Urothelium cell line (cell line): ENCODE data around the gene CRYGN.

Experiments
- DNase-seq: peaks from one replicate; pipeline ENCODE4 v3.0.0; 2011; ENCODE audit warnings: low spot score, mixed read lengths
- FAIRE-seq: peaks from 2 replicates; lab custom pipeline; 2011; peaks lifted over from hg19 to GRCh38; lab: Jason Lieb, UNC

CRYGN gene

GRCh38 chr7:151460474-151460855 lies 20.5 kb upstream of the CRYGN start:
- no peak for FAIRE-seq
- no peak for DNase-seq

- DNase-seq (peak; percentile 35), FAIRE-seq (no peak)
These were observed 20.0 kb upstream of the CRYGN start for GRCh38 chr7:151459726-151460473.

GRCh38 chr7:151457534-151457933 lies 17.6 kb upstream of the CRYGN start:
- DNase-seq = no peak
- FAIRE-seq = no peak

- FAIRE-seq (no peak), DNase-seq (no peak)
These were observed 16.8 kb upstream of the CRYGN start for GRCh38 chr7:151456782-151457181.

- no peak for DNase-seq
- FAIRE-seq = no peak
These were observed 16.3 kb upstream of the CRYGN start for GRCh38 chr7:151456276-151456675.

- DNase-seq (no peak), FAIRE-seq (no peak)
These were observed 15.7 kb upstream of the CRYGN start for GRCh38 chr7:151455690-151456089.

- FAIRE-seq (no peak), DNase-seq (no peak)
These were observed 15.1 kb upstream of the CRYGN start for GRCh38 chr7:151454932-151455530.

GRCh38 chr7:151454305-151454704 lies 14.4 kb upstream of the CRYGN start:
- DNase-seq = no peak
- FAIRE-seq = no peak

GRCh38 chr7:151453326-151453791 lies 13.4 kb upstream of the CRYGN start:
- DNase-seq = no peak
- no peak for FAIRE-seq

- DNase-seq (no peak), FAIRE-seq (no peak)
These were observed 12.9 kb upstream of the CRYGN start for GRCh38 chr7:151452680-151453325.

- no peak for FAIRE-seq
- no peak for DNase-seq
These were observed 12.0 kb upstream of the CRYGN start for GRCh38 chr7:151451626-151452571.

- DNase-seq (no peak), FAIRE-seq (no peak)
These were observed 11.2 kb upstream of the CRYGN start for GRCh38 chr7:151451156-151451555.

- FAIRE-seq (no peak), DNase-seq (no peak)
These were observed 10.0 kb upstream of the CRYGN start for GRCh38 chr7:151449990-151450389.

GRCh38 chr7:151448261-151449252 lies 8.6 kb upstream of the CRYGN start:
- no peak for DNase-seq
- no peak for FAIRE-seq

GRCh38 chr7:151447901-151448260 lies 7.9 kb upstream of the CRYGN start:
- FAIRE-seq = no peak

GRCh38 chr7:151447312-151447711 lies 7.4 kb upstream of the CRYGN start:
- FAIRE-seq (no peak), DNase-seq (no peak)

More at GRCh38 chr7:151447901-151448260, 7.9 kb upstream of the CRYGN start:
- no peak for DNase-seq

GRCh38 chr7:151446412-151446811 lies 6.5 kb upstream of the CRYGN start:
- FAIRE-seq = no peak
- DNase-seq = no peak

GRCh38 chr7:151444632-151445031 lies 4.7 kb upstream of the CRYGN start:
- DNase-seq (no peak), FAIRE-seq (no peak)

GRCh38 chr7:151442776-151443496 lies 3.0 kb upstream of the CRYGN start:
- no peak for FAIRE-seq
- no peak for DNase-seq
